Osteocyte (in vitro differentiated cells): ENCODE data around the gene GAS2L2. TPM values are rescaled to one million over a fixed set of nuclear protein-coding genes. Genes with fewer than 3 reads are reported as not detected.

Experiments used
- DNase-seq: peaks from one replicate; pipeline ENCODE4 v3.0.0; 2021; ENCODE audit warnings: mixed read lengths; ENCODE audit not compliant: unreplicated experiment; ENCODE audit errors: extremely low spot score
- H3K27ac Mint-ChIP-seq: one replicate; pipeline ENCODE4 v1.8.0; 2021; ENCODE audit warnings: mild to moderate bottlenecking, mixed read lengths; ENCODE audit not compliant: unreplicated experiment
- H3K27me3 Mint-ChIP-seq: one replicate; pipeline ENCODE4 v1.8.0; 2021; ENCODE audit warnings: mixed read lengths; ENCODE audit not compliant: unreplicated experiment
- H3K36me3 Mint-ChIP-seq: one replicate; pipeline ENCODE4 v1.8.0; 2021; ENCODE audit warnings: mixed read lengths; ENCODE audit not compliant: unreplicated experiment
- H3K4me1 Mint-ChIP-seq: one replicate; pipeline ENCODE4 v1.8.0; 2021; ENCODE audit warnings: mixed read lengths; ENCODE audit not compliant: unreplicated experiment
- H3K4me3 Mint-ChIP-seq: one replicate; pipeline ENCODE4 v1.8.0; 2021; ENCODE audit warnings: mild to moderate bottlenecking, moderate library complexity, mixed read lengths; ENCODE audit not compliant: unreplicated experiment
- H3K9me3 Mint-ChIP-seq: one replicate; pipeline ENCODE4 v1.8.0; 2021; ENCODE audit warnings: mixed read lengths; ENCODE audit not compliant: unreplicated experiment
- total RNA-seq: library from RNA; stranded (reverse); gene quantifications from 2 replicates; pipeline ENCODE4 v1.2.1, GENCODE V29; 2021
- TF ChIP-seq, protein P1 (sequence below): fragments of 200-600 bp; sonication (generic); IDR thresholded peaks from 2 replicates; pipeline ENCODE4 v1.5.0; 2021; ENCODE audit warnings: antibody characterized with exemption, mild to moderate bottlenecking, moderate library complexity

Gene GAS2L2
- total RNA-seq, 1 donor from 2014 or later, result not detected

DNA sequence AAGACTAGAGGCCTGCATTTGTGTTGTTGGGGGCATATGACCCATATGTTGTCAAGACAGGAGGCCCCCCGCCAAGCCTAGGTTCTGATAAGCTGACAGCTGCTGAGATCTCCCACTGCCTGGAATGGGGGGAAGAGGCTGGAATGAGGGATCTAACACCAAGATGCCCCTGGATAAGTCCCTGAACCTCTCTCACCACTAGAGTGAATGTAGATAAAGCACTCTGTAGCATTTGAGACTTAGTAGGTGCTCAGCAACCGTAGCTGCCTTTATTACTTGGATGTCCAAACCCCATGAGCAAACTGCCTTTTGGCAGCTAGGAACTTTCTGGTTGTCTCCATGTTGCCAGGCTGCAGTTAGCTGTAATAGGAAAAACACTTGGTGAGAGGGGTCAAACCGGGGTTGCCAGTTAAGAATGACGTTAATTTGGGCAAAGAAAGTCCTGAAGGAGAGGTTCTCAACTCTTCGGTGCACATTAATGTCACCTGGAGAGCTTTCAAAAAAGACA, 26.0 kb downstream of the GAS2L2 start:
- peaks cover 24% of the 10 kb centered on the region for H3K36me3 Mint-ChIP-seq
- peaks cover 58% of the 10 kb centered on the region for H3K4me1 Mint-ChIP-seq
- H3K9me3 Mint-ChIP-seq, result no peaks in the 10 kb centered on the region
- H3K27ac Mint-ChIP-seq, result peak overlapping the region; percentile 98
- no peak overlapping the region for H3K4me3 Mint-ChIP-seq
- H3K27me3 Mint-ChIP-seq, result no peaks in the 10 kb centered on the region
- no peak for DNase-seq
- TF ChIP-seq, protein P1, sequence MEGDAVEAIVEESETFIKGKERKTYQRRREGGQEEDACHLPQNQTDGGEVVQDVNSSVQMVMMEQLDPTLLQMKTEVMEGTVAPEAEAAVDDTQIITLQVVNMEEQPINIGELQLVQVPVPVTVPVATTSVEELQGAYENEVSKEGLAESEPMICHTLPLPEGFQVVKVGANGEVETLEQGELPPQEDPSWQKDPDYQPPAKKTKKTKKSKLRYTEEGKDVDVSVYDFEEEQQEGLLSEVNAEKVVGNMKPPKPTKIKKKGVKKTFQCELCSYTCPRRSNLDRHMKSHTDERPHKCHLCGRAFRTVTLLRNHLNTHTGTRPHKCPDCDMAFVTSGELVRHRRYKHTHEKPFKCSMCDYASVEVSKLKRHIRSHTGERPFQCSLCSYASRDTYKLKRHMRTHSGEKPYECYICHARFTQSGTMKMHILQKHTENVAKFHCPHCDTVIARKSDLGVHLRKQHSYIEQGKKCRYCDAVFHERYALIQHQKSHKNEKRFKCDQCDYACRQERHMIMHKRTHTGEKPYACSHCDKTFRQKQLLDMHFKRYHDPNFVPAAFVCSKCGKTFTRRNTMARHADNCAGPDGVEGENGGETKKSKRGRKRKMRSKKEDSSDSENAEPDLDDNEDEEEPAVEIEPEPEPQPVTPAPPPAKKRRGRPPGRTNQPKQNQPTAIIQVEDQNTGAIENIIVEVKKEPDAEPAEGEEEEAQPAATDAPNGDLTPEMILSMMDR, result no peak

DNA sequence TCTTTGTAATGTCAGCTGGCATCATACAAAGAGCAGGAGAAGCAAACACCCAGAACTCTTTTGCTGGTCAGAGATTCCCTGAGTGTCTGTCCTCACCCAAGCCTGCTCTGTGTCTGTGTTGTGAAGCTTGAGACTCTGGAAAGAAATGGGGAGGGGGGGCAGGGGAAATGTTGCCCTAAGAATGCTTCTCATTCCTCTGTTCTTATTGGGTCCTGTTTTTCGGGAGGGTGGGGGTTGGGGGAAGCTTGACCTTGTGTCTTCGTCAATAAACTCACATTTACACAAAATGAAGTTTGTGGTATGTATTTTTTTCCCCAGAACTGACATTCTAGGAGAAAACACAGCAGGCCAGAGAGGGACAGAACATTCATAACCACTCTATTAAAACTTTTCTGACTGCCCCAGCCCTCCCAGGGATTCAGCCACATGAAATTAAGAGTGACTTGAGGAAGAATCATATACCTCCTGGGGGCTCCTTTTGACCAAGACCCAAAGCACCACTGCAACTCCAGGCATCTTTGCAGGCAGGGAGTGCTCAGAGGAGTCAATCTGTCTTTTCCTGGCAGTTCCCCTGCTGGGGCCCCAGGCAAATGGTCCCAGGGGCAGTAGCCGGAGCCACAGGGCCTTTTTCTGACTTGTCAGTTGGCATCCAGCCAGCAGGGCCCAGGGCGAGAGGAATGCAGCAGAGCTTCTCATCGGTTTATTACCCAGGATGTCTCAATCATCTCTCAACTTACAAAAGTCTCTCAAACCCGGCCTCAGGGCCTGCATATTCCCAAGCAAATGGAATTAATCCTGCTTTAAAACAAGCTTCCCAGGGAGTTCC, 26.7 kb downstream of the GAS2L2 start:
- H3K4me3 Mint-ChIP-seq, result peak overlapping the region; percentile 49
- H3K4me1 Mint-ChIP-seq, result peaks cover 58% of the 10 kb centered on the region
- H3K36me3 Mint-ChIP-seq, result peaks cover 28% of the 10 kb centered on the region
- H3K27ac Mint-ChIP-seq, result peak overlapping the region; percentile 98
- H3K9me3 Mint-ChIP-seq, result no peaks in the 10 kb centered on the region
- TF ChIP-seq, protein P1, result no peak
- peak; percentile 98 for DNase-seq
- no peaks in the 10 kb centered on the region for H3K27me3 Mint-ChIP-seq

DNA sequence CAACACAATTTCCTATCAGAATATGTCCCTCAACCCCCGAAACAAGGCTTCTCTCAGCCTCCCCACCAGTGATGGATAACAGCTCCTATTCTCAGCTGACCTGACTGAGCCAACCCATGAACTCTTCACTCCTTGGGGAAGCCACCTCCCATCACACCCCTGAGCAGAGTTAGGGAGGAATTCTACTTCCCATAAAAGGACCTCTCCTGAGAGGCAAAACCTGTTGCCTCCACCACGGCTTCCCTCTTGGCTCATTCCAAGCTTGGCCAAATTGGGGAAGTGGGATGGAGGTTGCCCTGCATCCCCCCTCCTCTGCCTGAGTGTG, 27.3 kb downstream of the GAS2L2 start:
- H3K4me3 Mint-ChIP-seq, result peak overlapping the region; percentile 49
- peak overlapping the region; percentile 98 for H3K27ac Mint-ChIP-seq
- peaks cover 52% of the 10 kb centered on the region for H3K4me1 Mint-ChIP-seq

DNA sequence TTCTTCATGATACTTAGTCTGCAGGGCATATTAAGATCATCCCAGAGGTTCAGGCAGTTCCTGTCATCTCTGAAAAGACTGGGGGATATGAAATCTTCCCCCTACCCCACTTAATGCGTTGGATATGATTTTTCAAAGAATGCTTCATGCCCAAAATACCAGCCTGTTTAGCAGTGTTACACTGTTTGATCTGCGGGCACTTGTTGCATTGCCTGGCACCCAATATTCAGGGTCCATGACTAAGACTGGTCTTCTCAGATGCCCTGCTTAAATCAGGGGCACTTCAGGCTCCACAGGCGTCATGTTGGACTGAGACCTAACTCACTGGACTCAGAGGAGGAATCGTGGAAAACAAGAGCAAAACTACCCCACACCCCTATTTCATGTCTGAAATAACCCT, 28.0 kb downstream of the GAS2L2 start:
- H3K4me1 Mint-ChIP-seq, result peaks cover 48% of the 10 kb centered on the region
- TF ChIP-seq, protein P1, result no peak
- no peaks in the 10 kb centered on the region for H3K27me3 Mint-ChIP-seq
- H3K9me3 Mint-ChIP-seq, result no peaks in the 10 kb centered on the region
- no peak for DNase-seq
- H3K27ac Mint-ChIP-seq, result peak overlapping the region; percentile 98
- H3K36me3 Mint-ChIP-seq, result peaks cover 24% of the 10 kb centered on the region
- no peak overlapping the region for H3K4me3 Mint-ChIP-seq

More for the DNA sequence above, 27.3 kb downstream of the GAS2L2 start:
- no peaks in the 10 kb centered on the region for H3K27me3 Mint-ChIP-seq
- TF ChIP-seq, protein P1, result no peak
- H3K9me3 Mint-ChIP-seq, result no peaks in the 10 kb centered on the region
- no peak for DNase-seq
- peaks cover 28% of the 10 kb centered on the region for H3K36me3 Mint-ChIP-seq

DNA sequence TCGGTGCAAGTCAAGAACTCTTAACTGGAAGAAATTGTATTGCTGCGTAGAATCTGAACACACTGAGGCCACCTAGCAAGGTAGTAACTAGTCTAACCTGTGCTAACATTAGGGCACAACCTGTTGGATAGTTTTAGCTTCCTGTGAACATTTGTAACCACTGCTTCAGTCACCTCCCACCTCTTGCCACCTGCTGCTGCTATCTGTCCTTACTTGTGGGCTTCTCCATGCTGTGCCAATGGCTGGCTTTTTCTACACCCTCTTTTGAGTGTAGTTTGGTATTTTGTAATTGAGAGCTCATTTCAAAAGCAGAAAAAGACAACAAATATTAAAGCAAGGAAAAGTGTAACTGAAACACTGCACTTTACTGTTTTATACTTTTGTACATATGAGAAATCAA, 29.3 kb downstream of the GAS2L2 start:
- H3K4me1 Mint-ChIP-seq, result peaks cover 50% of the 10 kb centered on the region
- H3K4me3 Mint-ChIP-seq, result no peak overlapping the region
- DNase-seq, result no peak
- H3K27me3 Mint-ChIP-seq, result no peaks in the 10 kb centered on the region
- no peak overlapping the region for H3K27ac Mint-ChIP-seq
- no peaks in the 10 kb centered on the region for H3K9me3 Mint-ChIP-seq
- peaks cover 33% of the 10 kb centered on the region for H3K36me3 Mint-ChIP-seq
- TF ChIP-seq, protein P1, result no peak
